LoVo (cell line): Measurements from ENCODE around the gene MAP3K21.

ENCODE experiments used
- DNase-seq: peaks from one replicate; pipeline ENCODE4 v3.0.0-alpha.2; 2016; ENCODE audit warnings: low spot score

Gene MAP3K21

DNA sequence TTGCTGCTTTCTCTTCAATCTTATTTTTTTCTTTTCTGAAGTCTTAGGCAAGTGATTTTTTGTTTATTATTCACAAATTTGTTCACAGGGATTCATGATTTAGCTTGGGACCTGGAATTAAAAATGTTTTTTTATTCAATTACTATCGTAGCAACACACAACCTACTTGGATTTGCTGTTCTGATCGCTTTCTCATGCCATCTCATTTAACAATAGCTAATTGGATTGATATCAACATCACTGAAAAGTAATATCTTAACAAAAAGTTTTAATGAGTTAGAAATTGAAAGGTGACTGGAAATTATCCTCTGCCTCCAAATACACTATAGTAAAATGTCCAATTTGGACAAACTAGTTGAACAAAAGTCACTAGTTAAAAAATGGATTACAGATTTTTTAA is 32.4 kb downstream of the MAP3K21 start:
- DNase-seq = no peak

DNA sequence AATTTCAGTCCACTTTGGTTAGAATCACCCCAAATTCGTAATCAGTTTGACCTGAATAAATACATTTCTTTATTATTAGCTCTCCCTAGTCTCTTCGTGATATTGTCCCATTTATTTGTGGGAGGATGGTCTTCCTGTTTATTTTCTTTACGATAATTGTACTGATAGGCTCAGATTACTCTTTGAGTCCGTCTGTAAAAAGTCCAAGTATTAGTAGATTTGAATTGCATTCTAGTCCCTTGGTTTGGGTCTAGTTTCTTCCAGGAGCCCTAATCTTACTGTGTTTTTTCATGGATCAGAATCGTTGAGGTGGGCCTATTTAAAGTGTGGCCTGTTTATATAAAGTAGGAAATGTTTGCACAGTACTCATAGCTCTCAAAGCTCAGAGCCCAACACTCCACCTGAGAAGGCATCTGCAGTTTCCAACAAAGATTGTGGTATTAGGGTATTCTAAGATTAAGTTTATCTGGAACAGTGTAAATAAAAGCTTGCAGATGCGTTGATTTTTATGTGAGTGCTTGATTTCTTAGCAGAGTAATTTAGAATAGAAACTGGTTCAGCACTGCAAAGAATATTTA is 33.1 kb downstream of the MAP3K21 start:
- DNase-seq = no peak

DNA sequence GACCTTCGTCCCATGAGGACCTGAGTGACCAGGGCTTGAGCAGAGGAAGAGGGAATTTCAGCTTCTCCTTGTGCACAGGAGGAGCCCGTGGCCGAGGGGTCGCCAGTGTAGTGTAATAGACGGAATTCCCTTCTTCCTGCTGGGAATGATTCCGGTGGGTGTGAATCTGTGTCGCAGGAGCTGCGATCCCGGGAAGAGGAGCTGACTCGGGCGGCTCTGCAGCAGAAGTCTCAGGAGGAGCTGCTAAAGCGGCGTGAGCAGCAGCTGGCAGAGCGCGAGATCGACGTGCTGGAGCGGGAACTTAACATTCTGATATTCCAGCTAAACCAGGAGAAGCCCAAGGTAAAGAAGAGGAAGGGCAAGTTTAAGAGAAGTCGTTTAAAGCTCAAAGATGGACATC is 34.4 kb downstream of the MAP3K21 start:
- no peak for DNase-seq

DNA sequence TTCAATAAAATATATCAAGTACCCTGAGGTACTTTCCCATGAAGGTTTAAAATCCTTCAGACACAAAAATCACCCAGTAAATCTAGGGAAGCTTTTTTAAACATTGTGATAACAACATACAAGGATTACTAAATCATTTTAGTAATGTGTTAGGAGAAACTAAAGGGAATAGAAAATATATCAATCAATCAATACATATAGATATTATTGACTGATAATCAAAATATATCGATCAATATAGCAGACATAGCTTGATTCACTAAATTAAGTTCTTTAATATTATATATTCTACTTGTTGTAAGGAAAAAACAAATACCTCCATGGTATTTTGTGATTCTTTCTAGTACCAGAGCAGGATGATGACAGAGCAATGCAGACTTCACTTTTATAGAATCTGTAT is 35.2 kb downstream of the MAP3K21 start:
- no peak for DNase-seq

DNA sequence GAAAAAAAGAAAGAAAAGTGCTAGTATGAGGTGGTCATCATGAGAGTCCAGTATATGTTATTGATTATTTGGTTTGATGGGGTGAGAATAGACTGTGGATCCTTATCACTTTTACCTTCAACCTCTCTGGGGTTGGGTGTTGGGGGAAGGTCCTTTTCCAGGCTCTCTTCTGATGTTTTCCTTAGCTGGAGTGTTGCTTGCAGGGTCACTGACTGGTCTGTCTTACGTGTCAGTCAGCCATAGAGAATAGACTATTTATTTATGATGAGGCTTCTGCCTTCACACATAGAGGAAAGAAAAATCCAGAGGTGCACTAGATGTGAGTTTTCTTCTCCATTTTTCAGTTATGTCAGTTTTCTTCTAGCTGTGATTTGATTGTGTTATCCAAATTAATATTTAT is 36.5 kb downstream of the MAP3K21 start:
- DNase-seq = no peak

DNA sequence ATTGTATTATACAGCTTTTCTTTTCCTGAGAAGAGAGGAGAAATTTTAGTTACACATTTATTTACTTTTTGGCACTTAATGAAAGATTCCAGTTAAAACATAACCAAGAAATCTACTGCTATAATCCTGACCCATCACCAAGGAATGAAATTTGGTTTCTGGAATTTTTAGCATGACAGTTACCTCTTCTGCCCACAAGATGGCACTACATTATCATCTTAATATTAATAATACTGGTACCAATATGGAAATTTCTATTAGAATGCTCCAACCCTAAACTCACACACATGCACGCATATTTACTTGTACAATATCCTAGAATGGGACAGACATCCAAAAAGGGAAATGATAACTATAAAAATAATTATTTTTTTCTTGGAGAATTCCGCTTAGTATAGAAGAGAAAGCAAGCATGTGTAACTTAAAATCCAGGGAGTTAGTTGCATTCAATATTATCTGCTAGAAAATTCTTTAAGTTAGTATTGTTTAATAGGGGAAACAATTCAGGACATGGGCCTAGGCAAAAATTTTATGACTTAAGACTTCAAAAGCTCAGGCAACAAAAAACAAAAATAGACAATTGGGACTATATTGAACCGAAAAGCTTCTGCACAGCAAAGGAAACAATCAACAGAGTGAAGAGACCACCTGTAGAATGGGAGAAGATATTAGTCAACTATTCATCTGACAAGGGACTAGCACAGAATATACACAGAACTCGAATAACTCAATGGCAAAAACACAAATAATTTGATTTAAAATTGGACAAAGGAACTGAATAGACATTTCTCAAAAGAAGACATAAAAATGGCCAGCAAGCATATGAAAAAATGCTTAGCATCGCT is 37.4 kb downstream of the MAP3K21 start:
- DNase-seq = peak; percentile 41

DNA sequence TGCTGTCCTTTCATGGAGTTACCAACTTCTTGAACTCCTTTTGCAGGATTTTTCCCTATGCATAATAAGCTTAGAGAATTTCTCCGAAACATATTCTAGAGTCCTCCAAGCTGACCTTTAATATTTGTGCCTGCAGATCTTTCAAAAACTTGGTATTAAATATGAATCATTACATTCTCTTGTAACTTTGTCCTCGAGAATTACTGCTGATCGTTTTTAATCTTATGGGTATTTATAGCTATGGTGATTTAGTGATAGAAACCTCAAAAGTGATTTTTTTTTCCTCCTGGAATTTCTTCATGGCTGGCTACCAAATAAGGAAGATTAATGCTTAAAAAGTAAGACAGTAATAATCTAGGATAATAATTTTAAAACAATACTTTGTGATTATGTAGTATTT is 39.1 kb downstream of the MAP3K21 start:
- DNase-seq = no peak

DNA sequence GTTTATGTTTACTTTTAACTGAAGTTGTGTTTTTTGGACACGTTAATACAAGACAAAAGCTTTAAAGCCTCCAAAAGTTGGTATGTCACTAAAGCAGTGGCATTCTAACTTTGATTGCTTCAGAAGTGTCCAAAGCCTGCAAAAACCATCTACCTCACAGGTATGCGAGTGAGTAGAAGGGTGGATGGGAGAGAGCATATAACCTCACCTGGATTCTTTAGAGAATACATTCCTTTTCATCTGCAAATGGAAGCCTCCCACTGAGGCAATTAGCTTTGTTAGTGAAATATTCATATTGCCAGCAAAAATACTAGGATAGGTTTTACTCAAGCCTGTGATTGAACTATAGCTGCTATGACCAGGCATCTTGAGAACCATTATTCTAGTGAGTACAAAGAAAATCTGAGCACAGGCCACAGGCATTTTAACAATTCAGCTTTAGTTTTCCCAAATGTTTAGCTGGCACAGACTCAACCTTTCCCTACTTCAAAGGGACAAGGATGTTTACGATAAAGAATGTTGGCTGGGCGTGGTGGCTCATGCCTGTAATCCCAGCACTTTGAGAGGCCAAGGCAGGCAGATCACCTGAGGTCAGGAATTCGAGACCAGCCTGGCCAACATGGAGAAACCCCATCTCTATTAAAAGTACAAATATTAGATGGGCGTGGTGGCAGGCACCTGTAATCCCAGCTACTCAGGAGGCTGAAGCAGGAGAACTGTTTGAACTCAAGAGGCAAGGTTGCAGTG is 39.7 kb downstream of the MAP3K21 start:
- peak; percentile 81 for DNase-seq

DNA sequence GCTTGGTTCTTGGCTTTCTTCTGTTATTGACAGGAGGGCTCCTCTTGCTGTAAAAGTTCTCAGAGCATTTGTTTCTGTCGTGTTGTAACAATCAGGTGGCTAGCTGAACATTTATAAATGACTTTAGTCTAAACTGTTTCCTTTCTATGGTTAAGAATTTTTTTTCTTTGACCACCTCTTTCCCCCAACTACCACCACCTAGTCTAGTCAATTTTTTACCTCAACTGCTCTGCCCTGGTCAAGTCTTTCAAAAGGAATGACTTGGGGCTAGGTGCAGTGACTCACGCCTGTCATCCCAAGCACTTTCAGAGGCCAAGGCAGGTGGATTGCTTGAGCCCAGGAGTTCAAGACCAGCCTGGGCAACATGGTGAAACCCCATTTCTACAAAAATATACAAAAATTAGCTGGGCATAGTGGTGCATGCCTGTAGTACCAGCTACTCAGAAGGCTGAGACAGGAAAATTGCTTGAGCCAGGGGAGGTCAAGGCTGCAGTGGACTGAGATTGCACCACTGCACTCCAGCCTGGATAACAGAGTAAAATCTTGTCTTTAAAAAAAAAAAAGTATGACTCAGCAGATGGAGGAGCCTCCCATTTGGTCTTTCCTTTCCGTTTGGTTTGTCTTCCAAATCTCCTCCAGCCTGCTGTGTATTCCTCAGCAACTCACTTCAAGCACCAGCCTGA is 40.7 kb downstream of the MAP3K21 start:
- DNase-seq = no peak

DNA sequence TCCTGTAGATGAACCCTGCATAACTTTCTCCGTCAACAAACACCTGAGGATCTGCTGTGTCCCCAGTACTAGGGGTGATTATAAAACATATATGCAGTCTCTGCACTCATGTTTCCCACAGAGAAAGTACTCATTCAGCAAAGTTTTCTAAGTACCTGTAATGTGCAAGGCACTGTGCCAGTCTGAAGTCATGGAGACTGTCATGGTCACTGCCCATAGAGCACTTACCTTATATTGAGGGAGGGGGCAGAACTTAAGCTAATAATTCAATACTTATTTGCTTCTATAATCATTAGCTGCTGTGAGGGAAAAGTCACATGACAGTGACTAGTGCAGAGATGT is 41.2 kb downstream of the MAP3K21 start:
- no peak for DNase-seq

DNA sequence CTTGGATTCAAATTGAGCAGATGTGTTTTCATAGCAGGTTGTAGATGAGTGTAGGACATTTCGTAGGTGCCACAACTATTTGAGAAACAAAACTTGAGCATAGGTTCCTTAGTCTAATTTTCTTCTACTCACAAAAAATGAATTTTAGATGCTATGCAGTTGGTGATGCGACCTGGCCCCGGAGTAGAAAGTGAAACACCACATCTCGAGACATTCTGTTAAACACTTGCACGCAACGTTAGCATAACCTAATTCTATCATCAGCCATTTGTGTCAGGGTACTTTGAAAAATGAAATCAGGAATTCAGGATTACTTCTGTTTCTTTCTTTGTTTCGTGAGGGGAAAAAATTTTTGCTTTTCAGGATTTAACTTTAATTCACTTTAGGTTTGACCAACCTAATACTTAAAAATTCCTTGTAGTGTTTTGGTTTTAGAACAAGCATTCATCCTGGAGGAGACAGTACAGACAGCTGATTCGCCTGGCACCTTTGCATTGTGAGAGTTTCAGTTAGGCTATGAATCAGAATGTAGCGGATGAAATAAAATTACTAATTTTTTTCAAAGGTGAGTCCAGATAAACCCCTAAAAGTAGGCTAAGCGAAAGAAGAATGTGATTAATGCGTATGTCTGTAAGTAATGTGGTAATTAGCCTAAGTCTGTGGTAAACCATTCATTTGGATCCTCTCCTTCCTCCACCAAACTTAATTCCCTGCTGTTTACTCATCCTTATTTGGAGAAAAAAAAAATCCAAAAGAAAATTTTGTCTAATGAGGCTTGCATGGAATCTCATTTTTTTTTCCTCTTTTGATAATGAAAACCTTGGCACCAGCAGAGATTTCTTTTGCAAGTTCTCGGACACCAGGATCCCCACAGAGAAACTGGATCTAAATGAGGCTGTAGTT is 44.9 kb downstream of the MAP3K21 start:
- no peak for DNase-seq

DNA sequence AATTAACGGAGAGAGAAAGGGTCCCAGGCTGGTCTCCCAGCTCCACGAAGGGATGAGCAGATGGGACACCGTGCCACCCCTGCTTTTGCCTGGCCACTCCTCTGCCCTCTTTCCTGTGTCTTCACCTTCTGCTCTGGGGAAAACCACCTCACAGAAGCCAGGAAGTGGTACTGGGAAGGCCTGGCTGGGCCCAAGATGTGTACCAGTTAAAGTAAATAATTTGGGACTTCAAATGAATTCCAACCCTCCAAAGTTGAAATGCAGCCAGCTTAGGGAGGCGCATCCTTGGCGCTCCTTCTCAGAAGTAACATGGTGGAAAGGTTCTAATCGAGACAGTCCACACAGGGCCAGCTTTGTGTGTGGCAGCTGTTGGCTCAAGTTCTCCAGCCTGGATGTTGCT is 45.7 kb downstream of the MAP3K21 start:
- DNase-seq = no peak

DNA sequence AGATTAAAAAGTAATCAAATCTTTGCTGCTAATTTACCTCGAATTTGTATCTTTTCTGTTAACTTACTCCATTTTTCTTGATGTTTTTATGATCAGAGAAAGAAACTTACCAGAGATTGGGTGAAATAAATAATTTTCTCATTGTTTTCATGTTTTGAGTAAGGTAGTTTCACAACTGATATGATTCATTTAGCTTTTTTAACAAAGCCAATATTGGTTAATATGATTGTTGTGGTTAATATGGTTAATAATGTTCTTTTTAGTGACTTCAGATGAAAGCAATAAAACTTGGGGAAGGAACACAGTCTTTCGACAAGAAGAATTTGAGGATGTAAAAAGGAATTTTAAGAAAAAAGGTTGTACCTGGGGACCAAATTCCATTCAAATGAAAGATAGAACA is 48.1 kb downstream of the MAP3K21 start:
- DNase-seq = no peak

DNA sequence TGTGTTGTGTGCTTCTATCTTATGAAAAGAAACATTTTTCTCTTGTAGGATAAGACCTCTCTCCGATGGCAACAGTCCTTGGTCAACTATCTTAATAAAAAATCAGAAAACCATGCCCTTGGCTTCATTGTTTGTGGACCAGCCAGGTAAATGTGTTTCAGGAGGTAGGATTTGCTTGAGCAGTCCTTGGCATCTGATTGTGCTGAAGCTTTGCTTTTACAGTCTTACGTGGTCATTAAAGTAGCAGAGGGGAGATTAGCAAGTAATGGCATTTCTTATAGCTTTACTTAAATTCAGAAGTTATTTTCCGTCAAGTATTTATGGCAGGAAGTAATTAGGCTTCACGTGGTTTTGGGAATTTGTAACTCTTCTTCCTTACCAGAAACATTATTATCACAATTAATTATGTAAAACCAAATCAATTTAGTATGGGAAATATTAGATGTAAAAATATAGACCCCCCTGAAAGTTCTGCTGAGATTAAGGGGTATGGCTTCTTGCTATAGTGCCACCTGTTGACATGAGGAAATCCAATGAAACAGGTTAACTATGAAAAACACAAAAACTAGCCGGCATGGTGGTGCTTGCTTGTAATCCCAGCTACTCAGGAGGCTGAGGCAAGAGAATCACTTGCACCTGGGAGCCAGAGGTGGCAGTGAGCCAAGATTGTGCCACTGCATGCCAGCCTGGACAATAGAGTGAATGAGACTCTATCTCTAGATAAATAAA is 49.0 kb downstream of the MAP3K21 start:
- no peak for DNase-seq

DNA sequence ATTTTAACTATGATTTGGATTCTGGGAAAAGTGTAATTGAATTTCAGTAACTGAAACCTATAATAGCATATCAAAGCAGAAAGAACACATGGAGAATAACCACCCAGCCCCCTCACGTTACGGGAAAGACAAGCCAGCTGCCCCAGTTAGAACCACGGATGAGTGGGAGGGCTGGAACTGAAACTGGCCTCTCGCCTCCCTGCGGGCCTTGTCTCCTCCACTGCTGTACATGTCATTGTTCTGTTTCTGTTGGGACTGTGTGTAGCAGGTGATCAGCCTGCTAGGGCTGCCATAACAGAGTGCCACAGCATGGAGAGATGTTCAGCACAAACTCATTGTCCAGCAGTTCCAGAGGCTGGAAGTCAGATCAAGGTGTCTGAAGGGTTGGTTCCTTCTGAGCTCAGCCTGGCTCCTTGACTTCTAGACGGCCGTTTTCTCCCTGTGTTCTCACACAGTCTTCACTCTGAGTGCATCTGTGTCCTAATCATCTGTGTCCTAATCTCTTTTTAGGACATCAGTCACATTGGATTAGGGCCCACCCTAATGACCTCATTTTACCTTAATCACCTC is 52.4 kb downstream of the MAP3K21 start:
- DNase-seq = no peak

DNA sequence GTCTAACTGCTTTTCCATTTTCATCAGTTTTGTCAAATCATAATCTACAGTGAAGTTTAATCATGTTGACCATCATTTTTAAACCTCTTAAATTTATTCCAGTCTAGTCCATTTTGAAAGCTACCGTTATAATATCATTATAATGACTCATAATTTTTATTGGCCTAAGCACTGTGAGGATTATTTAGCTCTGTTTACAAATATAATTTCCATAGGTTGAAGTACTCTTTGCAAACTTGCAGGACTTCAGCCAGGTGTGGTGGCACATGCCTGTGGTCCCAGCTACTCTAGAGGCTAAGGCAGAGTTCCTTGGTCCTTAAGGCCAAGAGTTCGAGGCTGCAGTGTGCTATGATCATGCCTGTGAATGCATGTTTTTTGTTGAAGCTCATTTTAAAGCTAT is 54.3 kb downstream of the MAP3K21 start:
- DNase-seq = no peak

DNA sequence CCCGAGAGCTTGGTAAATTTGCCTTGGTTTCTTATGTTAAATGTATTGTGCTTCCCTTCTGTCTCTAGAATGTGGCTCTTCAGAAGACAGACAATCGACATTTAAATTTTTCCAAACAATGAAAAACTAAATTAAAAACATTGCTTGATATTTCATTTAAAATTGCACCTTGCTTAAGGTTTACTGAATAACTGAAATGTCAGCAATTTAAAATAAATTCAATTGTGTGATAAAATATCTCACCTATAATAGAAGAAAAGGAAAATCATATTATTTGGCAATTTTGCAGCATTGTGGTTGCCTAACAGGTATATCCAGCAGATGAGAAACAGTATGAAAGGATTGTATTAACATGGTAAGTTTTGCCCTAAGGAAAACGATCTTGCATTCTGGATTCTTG is 56.5 kb downstream of the MAP3K21 start:
- DNase-seq = no peak

DNA sequence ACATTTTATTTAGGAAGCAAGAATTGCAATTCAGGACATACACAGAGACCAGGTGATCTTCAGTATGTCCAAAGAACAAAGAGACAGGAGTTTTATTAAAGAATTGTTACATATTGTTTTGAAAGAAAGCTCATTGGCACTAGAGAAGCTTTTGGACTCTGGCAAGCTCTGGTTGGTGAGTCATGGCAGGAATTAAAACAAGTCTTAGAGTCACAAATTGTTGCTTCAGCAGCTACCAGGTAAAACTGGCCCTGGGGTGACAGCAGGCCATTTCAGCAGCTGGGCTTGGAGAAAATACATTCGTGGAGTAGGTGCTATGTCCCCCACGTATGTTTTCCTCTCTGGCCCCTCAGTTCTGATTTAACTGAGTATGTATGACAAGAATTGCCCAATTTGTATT is 58.8 kb downstream of the MAP3K21 start:
- DNase-seq = peak; percentile 32

DNA sequence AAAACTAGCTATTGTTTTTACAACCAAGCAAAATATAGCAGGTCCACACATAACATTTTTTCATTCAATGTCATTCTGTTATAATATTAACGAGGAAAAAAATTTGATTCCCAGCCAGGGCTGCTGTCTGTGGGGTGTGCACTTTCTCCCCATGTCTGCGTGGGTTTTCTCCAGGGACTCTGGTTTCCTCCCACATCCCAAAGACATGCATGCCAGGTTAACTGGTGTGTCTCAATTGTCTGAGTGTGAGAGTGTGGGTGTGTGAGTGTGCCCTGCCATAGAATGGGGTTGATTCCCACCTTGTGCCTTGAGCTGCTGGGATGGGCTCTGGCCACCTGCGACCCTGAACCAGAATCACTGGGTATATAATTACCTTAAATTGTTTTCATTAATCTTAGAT is 60.1 kb downstream of the MAP3K21 start:
- no peak for DNase-seq

DNA sequence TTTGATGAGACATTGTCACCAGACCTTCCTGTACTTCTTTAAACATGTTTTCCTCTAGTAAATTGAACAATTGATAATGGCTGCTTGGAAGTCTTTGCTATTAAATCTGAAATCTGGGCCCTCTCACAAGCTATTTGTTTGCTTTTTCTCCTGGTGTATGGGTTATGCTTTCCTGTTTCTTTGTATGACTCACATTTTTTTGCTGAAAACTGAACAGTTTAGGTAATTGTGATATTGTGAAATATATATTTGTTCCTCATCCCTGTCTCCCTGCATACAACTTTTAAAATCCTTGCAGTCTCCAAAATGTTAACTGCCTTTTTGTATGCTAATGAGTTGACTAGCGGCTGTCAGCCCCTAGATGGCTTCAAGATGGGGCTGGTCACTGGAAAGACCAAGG is 61.6 kb downstream of the MAP3K21 start:
- DNase-seq = no peak

DNA sequence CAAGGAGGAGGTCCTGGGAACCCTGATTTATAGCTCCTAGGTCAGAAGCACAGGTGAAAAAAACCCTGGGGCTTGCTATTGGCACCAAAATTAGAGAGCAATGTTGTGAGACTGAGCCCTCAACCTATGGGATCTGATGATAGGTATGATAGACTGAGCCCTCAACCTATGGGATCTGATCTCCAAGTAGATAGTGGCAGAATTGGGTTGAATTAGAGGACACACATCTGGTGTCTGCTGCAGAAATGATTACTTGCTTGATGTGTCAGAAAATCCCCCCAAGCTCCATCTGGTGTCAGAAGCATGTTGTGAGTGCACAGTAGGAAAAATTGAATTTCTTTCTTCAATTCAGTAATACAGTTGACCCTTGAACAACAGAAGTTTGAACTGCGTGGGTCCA is 62.4 kb downstream of the MAP3K21 start:
- no peak for DNase-seq
